NCI-H510A treated with DMSO at 0.1 percent for 48 hours (cell line): Measurements from ENCODE around the gene STRIT1.

Source experiments
- DNase-seq: peaks from one replicate; lab custom pipeline; 2025; lab: John Stamatoyannopoulos, UW

STRIT1 gene

GRCh38 chr3:155293516-155293915, at the start of gene STRIT1:
STRIT1 (minus strand) TSS chr3:155293683.
- no peak for DNase-seq

GRCh38 chr3:155342344-155342743, 48.9 kb upstream of the STRIT1 start:
- DNase-seq, result no peak

GRCh38 chr3:155339052-155339451, 45.6 kb upstream of the STRIT1 start:
- DNase-seq, result no peak

- DNase-seq, result no peak
Observed at GRCh38 chr3:155335724-155336354, 42.4 kb upstream of the STRIT1 start.

GRCh38 chr3:155334914-155335723, 41.6 kb upstream of the STRIT1 start:
- DNase-seq, result no peak

- no peak for DNase-seq
Observed at GRCh38 chr3:155334215-155334913, 40.9 kb upstream of the STRIT1 start.

GRCh38 chr3:155332716-155333115, 39.2 kb upstream of the STRIT1 start:
- no peak for DNase-seq

- DNase-seq, result no peak
Observed at GRCh38 chr3:155331078-155331477, 37.6 kb upstream of the STRIT1 start.

GRCh38 chr3:155330370-155330769, 36.9 kb upstream of the STRIT1 start:
- DNase-seq, result no peak

- DNase-seq, result no peak
Observed at GRCh38 chr3:155329513-155330048, 36.1 kb upstream of the STRIT1 start.

GRCh38 chr3:155327871-155328270, 34.4 kb upstream of the STRIT1 start:
- DNase-seq, result no peak

- DNase-seq, result no peak
Observed at GRCh38 chr3:155327430-155327829, 33.9 kb upstream of the STRIT1 start.

- no peak for DNase-seq
Observed at GRCh38 chr3:155326901-155327300, 33.4 kb upstream of the STRIT1 start.

GRCh38 chr3:155326244-155326643, 32.8 kb upstream of the STRIT1 start:
- DNase-seq, result no peak

GRCh38 chr3:155325263-155325835, 31.9 kb upstream of the STRIT1 start:
- DNase-seq, result peak; percentile 2

GRCh38 chr3:155323063-155323666, 29.7 kb upstream of the STRIT1 start:
- peak; percentile 87 for DNase-seq

GRCh38 chr3:155321418-155321817, 27.9 kb upstream of the STRIT1 start:
- DNase-seq, result no peak

GRCh38 chr3:155320934-155321333, 27.5 kb upstream of the STRIT1 start:
- DNase-seq, result no peak

GRCh38 chr3:155318740-155319139, 25.3 kb upstream of the STRIT1 start:
- no peak for DNase-seq

GRCh38 chr3:155317211-155317610, 23.7 kb upstream of the STRIT1 start:
- DNase-seq, result no peak

GRCh38 chr3:155316426-155316825, 22.9 kb upstream of the STRIT1 start:
- DNase-seq, result no peak

GRCh38 chr3:155313916-155314315, 20.4 kb upstream of the STRIT1 start:
- no peak for DNase-seq
